ENCODE data around the gene MPP3. TPM values are rescaled to one million over a fixed set of nuclear protein-coding genes. Genes with fewer than 3 reads are reported as not detected.

MPP3 gene
- total RNA-seq, 4 donors from 2014 or later: 19.2 to 31.5 (median 22.1) TPM

DNA sequence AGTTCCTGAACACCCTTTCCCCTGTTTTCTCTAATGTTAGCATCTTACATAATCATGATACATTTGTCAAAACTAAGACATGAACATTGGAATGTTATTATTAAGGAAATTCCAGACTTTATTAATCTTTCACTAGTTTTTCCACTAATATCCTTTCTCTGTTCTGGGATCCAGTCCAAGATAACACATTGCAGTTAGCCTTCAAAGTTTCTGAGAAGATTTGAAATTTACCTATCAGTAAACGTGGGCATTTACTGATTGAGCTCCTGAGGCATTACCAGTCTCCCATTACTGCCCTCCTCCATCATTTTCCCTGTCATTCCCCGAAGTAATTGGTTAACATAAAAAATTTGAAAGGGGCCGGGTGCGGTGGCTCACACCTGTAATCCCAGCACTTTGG is 8.3 kb upstream of the MPP3 start:
- Histone ChIP-seq H3K4me3 (no peak overlapping the region), H3K9me3 (no peaks in the 10 kb centered on the region), H3K4me1 (peaks cover 0 to 25% (median 0%) of the 10 kb centered on the region in 4 donors), H3K36me3 (no peaks in the 10 kb centered on the region), H3K27me3 (no peaks in the 10 kb centered on the region), H3K27ac (no peak overlapping the region)
- 66 to 75% methylated on average over 4 of the region's 4 CpGs for WGBS, 2 donors
- no peak for DNase-seq (ENCODE audit: low spot score in 2 of 2)
- TF ChIP-seq, protein P1, sequence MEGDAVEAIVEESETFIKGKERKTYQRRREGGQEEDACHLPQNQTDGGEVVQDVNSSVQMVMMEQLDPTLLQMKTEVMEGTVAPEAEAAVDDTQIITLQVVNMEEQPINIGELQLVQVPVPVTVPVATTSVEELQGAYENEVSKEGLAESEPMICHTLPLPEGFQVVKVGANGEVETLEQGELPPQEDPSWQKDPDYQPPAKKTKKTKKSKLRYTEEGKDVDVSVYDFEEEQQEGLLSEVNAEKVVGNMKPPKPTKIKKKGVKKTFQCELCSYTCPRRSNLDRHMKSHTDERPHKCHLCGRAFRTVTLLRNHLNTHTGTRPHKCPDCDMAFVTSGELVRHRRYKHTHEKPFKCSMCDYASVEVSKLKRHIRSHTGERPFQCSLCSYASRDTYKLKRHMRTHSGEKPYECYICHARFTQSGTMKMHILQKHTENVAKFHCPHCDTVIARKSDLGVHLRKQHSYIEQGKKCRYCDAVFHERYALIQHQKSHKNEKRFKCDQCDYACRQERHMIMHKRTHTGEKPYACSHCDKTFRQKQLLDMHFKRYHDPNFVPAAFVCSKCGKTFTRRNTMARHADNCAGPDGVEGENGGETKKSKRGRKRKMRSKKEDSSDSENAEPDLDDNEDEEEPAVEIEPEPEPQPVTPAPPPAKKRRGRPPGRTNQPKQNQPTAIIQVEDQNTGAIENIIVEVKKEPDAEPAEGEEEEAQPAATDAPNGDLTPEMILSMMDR (IDR thresholded peaks at IDR 0.05): no peak
- no peak for TF ChIP-seq EP300 (IDR thresholded peaks at IDR 0.05)
- no peak for TF ChIP-seq POLR2A (IDR thresholded peaks at IDR 0.05)

DNA sequence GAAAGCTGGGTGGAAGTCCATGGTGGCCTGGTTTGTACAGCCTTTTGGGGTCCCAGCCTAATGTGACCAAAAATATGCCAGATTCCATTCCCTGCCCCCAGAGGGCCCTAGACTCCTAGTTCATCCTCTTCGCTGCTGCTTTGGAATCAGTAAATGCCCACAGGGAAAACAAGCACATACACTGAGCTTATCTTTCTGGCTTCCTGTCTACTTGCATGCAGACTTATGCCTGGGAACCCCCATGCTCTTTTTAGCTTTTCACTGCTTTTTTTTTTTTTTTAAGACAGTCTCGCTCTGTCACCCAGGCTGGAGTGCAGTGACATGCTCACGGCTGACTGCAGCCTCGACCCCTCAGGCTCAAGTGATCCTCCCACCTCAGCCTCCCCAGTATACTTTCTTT is 7.9 kb upstream of the MPP3 start:
- Histone ChIP-seq H3K27ac (no peak overlapping the region), H3K4me1 (peaks cover 0 to 20% (median 0%) of the 10 kb centered on the region in 4 donors), H3K9me3 (no peaks in the 10 kb centered on the region), H3K4me3 (no peak overlapping the region), H3K36me3 (no peaks in the 10 kb centered on the region), H3K27me3 (no peaks in the 10 kb centered on the region)
- DNase-seq (ENCODE audit: low spot score in 2 of 2): no peak
- 52 to 56% methylated on average over 4 of the region's 4 CpGs for WGBS, 2 donors
- no peak for TF ChIP-seq POLR2A (IDR thresholded peaks at IDR 0.05)
- TF ChIP-seq, protein P1 (IDR thresholded peaks at IDR 0.05): no peak
- TF ChIP-seq EP300 (IDR thresholded peaks at IDR 0.05): no peak

DNA sequence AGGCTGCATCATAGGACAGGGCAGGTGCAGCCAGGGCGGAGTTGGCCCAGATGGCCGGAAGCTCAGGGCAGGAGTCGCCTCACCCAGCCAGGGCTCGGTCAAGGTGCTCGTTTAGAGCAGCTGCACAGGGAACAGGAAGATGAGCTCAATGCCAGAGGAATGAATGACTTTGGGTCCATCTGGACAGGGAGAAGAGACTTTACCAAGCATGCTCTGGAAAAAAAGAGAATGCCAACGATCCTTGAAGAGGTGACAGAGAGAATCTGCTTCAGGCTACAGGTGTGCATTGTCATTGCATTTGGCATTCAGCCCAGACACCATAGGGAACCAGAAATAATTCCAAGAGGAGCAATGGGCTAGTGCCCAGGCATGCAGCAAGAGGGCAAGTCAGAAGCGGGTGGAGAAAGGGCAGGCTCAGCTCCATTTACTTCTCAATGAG is 6.7 kb upstream of the MPP3 start:
- no peak overlapping the region for H3K27ac ChIP-seq
- DNase-seq (ENCODE audit: low spot score in 2 of 2): no peak
- H3K27me3 ChIP-seq: no peaks in the 10 kb centered on the region
- WGBS, 2 donors: 48% methylated on average over 7 of the region's 7 CpGs
- no peak for TF ChIP-seq EP300 (IDR thresholded peaks at IDR 0.05)
- TF ChIP-seq, protein P1 (IDR thresholded peaks at IDR 0.05): no peak
- TF ChIP-seq POLR2A (IDR thresholded peaks at IDR 0.05): no peak
- no peaks in the 10 kb centered on the region for H3K36me3 ChIP-seq
- no peak overlapping the region for H3K4me3 ChIP-seq
- peaks cover 0 to 19% (median 0%) of the 10 kb centered on the region in 4 donors for H3K4me1 ChIP-seq
- no peaks in the 10 kb centered on the region for H3K9me3 ChIP-seq

DNA sequence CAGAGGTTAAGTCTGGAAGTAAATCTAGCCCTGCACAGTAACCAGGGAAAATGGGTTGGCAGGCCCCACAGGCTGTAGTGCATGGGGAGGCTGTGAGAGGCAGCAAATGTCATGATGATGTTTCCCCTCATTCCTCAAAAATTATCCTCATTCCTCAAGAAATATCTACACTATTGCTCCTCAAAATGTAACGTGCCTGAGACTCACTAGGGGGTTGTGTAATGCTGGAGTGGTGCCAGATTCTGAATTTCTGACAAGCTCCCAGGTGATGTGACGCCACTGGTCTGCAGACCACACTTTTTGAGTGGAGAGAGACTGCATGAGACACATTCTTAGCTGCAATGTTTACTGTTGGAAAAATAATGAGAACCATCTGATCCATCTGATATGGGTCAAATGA is 1.2 kb upstream of the MPP3 start:
- peak; percentile 21 to 67 for DNase-seq (ENCODE audit: low spot score in 2 of 2)
- Histone ChIP-seq H3K27me3 (no peaks in the 10 kb centered on the region), H3K36me3 (peaks cover 0 to 18% (median 0%) of the 10 kb centered on the region in 3 donors), H3K4me3 (no peak overlapping the region), H3K9me3 (no peaks in the 10 kb centered on the region), H3K27ac (no peak overlapping the region), H3K4me1 (peaks cover 0 to 16% (median 9%) of the 10 kb centered on the region in 4 donors)
- TF ChIP-seq EP300 (IDR thresholded peaks at IDR 0.05): peak in 1 of 2 donors; percentile 44
- TF ChIP-seq, protein P1 (IDR thresholded peaks at IDR 0.05): no peak
- WGBS, 2 donors: 38 to 48% methylated on average over 2 of the region's 2 CpGs

DNA sequence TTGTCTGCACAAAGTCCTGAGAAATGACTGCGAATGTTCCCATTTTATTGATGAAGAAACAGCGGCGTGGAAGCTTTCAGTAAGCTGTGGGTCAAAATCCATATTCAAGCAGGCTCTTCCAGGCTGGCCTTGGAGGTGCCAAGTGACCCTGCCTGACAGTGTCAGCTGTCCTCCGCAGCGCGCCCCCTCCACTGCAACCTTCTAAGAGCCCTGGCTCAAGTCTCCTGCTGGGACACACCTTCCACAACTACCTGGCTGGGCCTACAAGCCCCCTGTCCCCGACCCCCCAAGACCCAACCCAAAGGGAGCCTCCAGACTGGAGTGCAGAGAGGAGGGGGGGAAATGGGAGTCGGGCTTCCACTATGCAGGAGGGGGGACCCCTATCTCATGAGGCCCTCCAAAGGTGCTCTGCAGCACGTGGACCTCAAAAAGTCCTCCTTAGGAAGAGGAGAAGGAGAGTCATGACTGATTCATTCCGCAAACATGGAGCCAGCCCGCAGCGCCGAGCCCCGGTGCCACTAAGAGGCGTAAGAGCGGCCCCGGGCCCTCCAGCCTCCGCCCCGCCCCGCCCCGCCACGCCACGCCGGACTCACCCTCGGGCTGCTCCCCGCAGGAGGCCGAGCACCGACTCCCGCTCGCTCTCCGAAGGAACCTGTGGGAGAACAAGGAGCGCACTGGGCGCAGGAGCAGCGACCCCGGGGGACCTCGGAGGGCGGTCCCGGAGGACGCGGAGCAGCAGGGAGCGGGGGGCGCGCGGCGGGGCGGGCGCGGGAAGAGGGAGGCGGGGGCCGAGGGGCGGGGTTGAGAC is 574 bp downstream of the MPP3 start:
- peak overlapping the region; percentile 53 to 71 (median 68) for H3K4me3 ChIP-seq
- no peaks in the 10 kb centered on the region for H3K27me3 ChIP-seq
- H3K4me1 ChIP-seq: peaks cover 0 to 16% (median 9%) of the 10 kb centered on the region in 4 donors
- H3K27ac ChIP-seq: peak overlapping the region; percentile 5 to 67 (median 51)
- TF ChIP-seq, protein P1 (IDR thresholded peaks at IDR 0.05): no peak
- TF ChIP-seq EP300 (IDR thresholded peaks at IDR 0.05): no peak
- TF ChIP-seq POLR2A (IDR thresholded peaks at IDR 0.05): no peak
- H3K9me3 ChIP-seq: no peaks in the 10 kb centered on the region
- WGBS, 2 donors: 8 to 34% methylated on average over 16 to 39 of the region's 51 CpGs
- DNase-seq (ENCODE audit: low spot score in 2 of 2): peak in 1 of 2 donors; percentile 22
- H3K36me3 ChIP-seq: peaks cover 0 to 33% (median 0%) of the 10 kb centered on the region in 3 donors

All from tibial nerve (tissue), 4 donors.